ENCODE data around the gene GIPC3.

DNA sequence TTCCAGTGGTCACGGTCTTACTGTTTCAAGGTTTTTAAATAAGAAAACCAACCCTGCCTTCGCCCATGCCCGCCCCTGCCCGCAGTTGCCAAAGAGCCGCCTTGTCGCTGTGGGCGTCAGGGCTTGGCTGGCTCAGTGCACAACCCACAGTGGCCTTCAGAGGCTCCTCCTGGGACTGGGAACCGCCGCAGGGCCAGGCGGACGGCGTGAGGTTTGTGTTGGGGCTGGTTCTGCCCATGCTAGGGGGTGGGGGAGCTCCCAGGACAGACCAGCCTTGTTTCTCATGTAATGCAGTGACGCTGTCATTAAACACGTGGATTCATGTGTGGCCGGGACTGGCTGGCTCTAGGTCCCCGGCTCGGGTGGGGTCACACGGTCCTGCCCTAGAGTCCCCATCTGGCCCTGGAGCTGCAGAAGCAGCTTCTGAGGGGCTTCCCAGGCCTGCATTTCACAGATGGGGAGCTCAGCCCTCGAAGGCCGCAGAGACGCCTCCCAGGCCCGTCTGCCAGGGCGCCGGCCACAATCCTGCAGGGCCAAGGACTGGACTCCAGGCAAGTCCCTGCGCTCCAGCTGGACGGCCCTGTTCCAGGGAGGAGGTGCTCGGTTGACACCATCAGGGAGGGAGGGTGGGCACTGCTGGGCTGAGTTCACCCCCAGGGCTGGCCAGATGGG, 48.7 kb upstream of the GIPC3 start:
- TF ChIP-seq, protein P1, sequence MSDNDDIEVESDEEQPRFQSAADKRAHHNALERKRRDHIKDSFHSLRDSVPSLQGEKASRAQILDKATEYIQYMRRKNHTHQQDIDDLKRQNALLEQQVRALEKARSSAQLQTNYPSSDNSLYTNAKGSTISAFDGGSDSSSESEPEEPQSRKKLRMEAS (IDR thresholded peaks at IDR 0.05; ENCODE audit: low read depth, low read length) = no peak
- TF ChIP-seq, protein P2, sequence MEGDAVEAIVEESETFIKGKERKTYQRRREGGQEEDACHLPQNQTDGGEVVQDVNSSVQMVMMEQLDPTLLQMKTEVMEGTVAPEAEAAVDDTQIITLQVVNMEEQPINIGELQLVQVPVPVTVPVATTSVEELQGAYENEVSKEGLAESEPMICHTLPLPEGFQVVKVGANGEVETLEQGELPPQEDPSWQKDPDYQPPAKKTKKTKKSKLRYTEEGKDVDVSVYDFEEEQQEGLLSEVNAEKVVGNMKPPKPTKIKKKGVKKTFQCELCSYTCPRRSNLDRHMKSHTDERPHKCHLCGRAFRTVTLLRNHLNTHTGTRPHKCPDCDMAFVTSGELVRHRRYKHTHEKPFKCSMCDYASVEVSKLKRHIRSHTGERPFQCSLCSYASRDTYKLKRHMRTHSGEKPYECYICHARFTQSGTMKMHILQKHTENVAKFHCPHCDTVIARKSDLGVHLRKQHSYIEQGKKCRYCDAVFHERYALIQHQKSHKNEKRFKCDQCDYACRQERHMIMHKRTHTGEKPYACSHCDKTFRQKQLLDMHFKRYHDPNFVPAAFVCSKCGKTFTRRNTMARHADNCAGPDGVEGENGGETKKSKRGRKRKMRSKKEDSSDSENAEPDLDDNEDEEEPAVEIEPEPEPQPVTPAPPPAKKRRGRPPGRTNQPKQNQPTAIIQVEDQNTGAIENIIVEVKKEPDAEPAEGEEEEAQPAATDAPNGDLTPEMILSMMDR (IDR thresholded peaks at IDR 0.05; ENCODE audit: low read depth, low read length) = no peak
- no peak for TF ChIP-seq POLR2A (IDR thresholded peaks at IDR 0.05; ENCODE audit: extremely low read depth, insufficient read length)
